Stimulated activated CD4-positive, alpha-beta T cell treated with anti-CD3 and anti-CD28 coated beads, Interleukin-15, amount 100 ng/mL, for 48 hours (primary cell): Measurements from ENCODE around the gene DYNC1LI1.
"Not testable (repeated sequence)": the region's sequence is repeated elsewhere in the genome, so short reads cannot be mapped to it uniquely, and the experiment has no call there.

Experiments used
- DNase-seq, 2 donors: peaks; one replicate each; pipeline ENCODE4 v3.0.0-alpha.2; 2020; ENCODE audit warnings: low read depth in 2 of 2

The DYNC1LI1 gene

GRCh38 chr3:32583708-32584107 lies 13.1 kb upstream of the DYNC1LI1 start:
- no peak for DNase-seq

- DNase-seq: not testable (repeated sequence)
Observed at GRCh38 chr3:32578669-32579068, 8.0 kb upstream of the DYNC1LI1 start.

GRCh38 chr3:32577581-32578556 lies 7.2 kb upstream of the DYNC1LI1 start:
- DNase-seq: peak in 1 of 2 donors; percentile 14

- DNase-seq: no peak
Observed at GRCh38 chr3:32577174-32577573, 6.5 kb upstream of the DYNC1LI1 start.

GRCh38 chr3:32575451-32576113 lies 4.9 kb upstream of the DYNC1LI1 start:
- no peak for DNase-seq

GRCh38 chr3:32571192-32571485 lies 481 bp upstream of the DYNC1LI1 start:
- DNase-seq: no peak

- peak; percentile 7 to 37 for DNase-seq
Observed at GRCh38 chr3:32569540-32570420, 878 bp downstream of the DYNC1LI1 start.

GRCh38 chr3:32568953-32569352 lies 1.7 kb downstream of the DYNC1LI1 start:
- no peak for DNase-seq

- no peak for DNase-seq
Observed at GRCh38 chr3:32564195-32564594, 6.5 kb downstream of the DYNC1LI1 start.

- no peak for DNase-seq
Observed at GRCh38 chr3:32562640-32563039, 8.0 kb downstream of the DYNC1LI1 start.

- no peak for DNase-seq
Observed at GRCh38 chr3:32557640-32558352, 12.9 kb downstream of the DYNC1LI1 start.

GRCh38 chr3:32556332-32556731 lies 14.3 kb downstream of the DYNC1LI1 start:
- no peak for DNase-seq

- no peak for DNase-seq
Observed at GRCh38 chr3:32553973-32554372, 16.7 kb downstream of the DYNC1LI1 start.

- no peak for DNase-seq
Observed at GRCh38 chr3:32553459-32553858, 17.2 kb downstream of the DYNC1LI1 start.

- DNase-seq: no peak
Observed at GRCh38 chr3:32552013-32552412, 18.6 kb downstream of the DYNC1LI1 start.

GRCh38 chr3:32551496-32551895 lies 19.2 kb downstream of the DYNC1LI1 start:
- DNase-seq: no peak

- no peak for DNase-seq
Observed at GRCh38 chr3:32551087-32551486, 19.6 kb downstream of the DYNC1LI1 start.

- no peak for DNase-seq
Observed at GRCh38 chr3:32545305-32545704, 25.4 kb downstream of the DYNC1LI1 start.

GRCh38 chr3:32544894-32545293 lies 25.8 kb downstream of the DYNC1LI1 start:
- no peak for DNase-seq

- DNase-seq: no peak
Observed at GRCh38 chr3:32542807-32543206, 27.9 kb downstream of the DYNC1LI1 start.

GRCh38 chr3:32540899-32541298 lies 29.8 kb downstream of the DYNC1LI1 start:
- DNase-seq: no peak
